GM12878 (cell line): ENCODE measurements around the gene SPRY1.

Source experiments
- BHLHE40 ChIP-seq, 2 experiments: fragments of 450-650 bp in 1 of 2; IDR thresholded peaks; 2 replicates each; pipeline ENCODE4 v1.6.1; 2011 to 2017; ENCODE audit warnings: low read depth in 2 of 2, borderline replicate concordance in 1 of 2, improper control_type of control experiment in 1 of 2, low read length in 1 of 2, mild to moderate bottlenecking in 1 of 2
- POLR2A ChIP-seq: IDR thresholded peaks from 2 replicates; pipeline ENCODE4 v1.6.1; 2011; ENCODE audit warnings: low read depth, mild to moderate bottlenecking, low read length
- YY1 ChIP-seq: IDR thresholded peaks from 2 replicates; pipeline ENCODE4 v1.6.1; 2011; ENCODE audit warnings: low read depth, mild to moderate bottlenecking, low read length
- TF ChIP-seq, protein P1 (sequence below): IDR thresholded peaks from 2 replicates; pipeline ENCODE4 v1.6.1; 2012; ENCODE audit warnings: low read depth, low read length, improper control_type of control experiment

DNA sequence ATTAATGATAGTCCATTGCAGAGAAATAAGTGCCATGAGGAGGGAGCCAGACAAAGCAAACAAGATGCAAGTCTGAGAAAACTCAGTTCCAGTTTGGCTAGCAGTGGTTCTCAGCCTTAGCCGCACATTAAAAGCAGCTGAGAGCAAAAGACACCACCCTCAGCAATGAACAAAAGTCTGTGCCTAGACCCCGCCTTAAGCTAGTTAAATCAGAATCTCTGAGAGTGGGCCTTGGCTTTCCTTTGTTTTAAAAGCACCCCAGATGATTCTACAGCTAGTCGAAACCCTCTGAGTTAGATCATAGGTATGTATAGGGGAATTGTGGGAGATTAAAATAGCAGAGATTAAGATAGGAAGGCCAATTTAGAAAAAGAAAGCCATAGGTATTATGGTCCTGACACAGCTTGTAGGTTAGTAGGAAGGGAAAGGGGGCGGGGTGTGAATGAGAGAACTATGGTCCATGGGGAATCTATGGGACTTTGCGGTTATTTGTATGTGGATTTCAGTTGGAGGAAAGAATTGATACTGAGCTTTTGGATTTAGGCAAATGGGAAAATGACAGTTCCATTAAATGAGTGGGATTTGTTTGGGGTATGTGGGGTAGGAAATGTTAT is 12.0 kb downstream of the SPRY1 start:
- TF ChIP-seq, protein P1, sequence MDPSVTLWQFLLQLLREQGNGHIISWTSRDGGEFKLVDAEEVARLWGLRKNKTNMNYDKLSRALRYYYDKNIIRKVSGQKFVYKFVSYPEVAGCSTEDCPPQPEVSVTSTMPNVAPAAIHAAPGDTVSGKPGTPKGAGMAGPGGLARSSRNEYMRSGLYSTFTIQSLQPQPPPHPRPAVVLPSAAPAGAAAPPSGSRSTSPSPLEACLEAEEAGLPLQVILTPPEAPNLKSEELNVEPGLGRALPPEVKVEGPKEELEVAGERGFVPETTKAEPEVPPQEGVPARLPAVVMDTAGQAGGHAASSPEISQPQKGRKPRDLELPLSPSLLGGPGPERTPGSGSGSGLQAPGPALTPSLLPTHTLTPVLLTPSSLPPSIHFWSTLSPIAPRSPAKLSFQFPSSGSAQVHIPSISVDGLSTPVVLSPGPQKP = no peak
- TF ChIP-seq YY1 (no peak), POLR2A (no peak), BHLHE40 (IDR thresholded peaks at IDR 0.05; ENCODE audit: borderline replicate concordance in 1 of 2, low read depth in 2 of 2, low read length in 1 of 2) (no peak)
